Right atrium auricular region (tissue), 2 donors: Measurements from ENCODE around the gene TENM3. TPM values are rescaled to one million over a fixed set of nuclear protein-coding genes. Genes with fewer than 3 reads are reported as not detected.

ENCODE experiments used
- DNase-seq: peaks from one replicate; pipeline ENCODE4 v3.0.0-alpha.2; 2019; ENCODE audit warnings: low spot score
- H3K27ac ChIP-seq, 2 donors: fragments of 200-600 bp; sonication (generic); 1 replicate in 1 of 2; 2 replicates in 1 of 2; pipeline ENCODE4 v1.5.1; 2016 to 2019
- H3K27me3 ChIP-seq, 2 donors: fragments of 200-600 bp; sonication (generic); one replicate each; pipeline versions ENCODE4 v1.5.1 to v1.6.0; 2017 to 2019
- H3K36me3 ChIP-seq: fragments of 200-600 bp; sonication (generic); one replicate; pipeline ENCODE4 v1.5.1; 2016
- H3K4me1 ChIP-seq, 2 donors: fragments of 200-600 bp; sonication (generic); one replicate each; pipeline versions ENCODE4 v1.5.1 to v1.6.0; 2017 to 2019
- H3K4me3 ChIP-seq, 2 donors: fragments of 200-600 bp; sonication (generic); 1 replicate in 1 of 2; 2 replicates in 1 of 2; pipeline ENCODE4 v1.5.1; 2017 to 2019; ENCODE audit warnings: mild to moderate bottlenecking in 1 of 2, moderate library complexity in 1 of 2
- H3K9me3 ChIP-seq, 2 donors: fragments of 200-600 bp; sonication (generic); one replicate each; pipeline ENCODE4 v1.5.1; 2019
- CTCF ChIP-seq, 2 donors: fragments of 200-600 bp; sonication (generic); IDR thresholded peaks; one replicate each; pipeline ENCODE4 v1.5.1; 2019; ENCODE audit warnings: antibody characterized with exemption in 2 of 2
- total RNA-seq, 2 donors: library from RNA; depleted of rRNA; stranded (reverse); fragments of >200 nt; gene quantifications; one replicate each; pipeline ENCODE4 v1.1.0, GENCODE V29; 2016

TENM3 gene
- total RNA-seq, 2 donors from 2014 or later, result 10.7 to 15.9 TPM

GRCh38 chr4:182548156-182548555 lies 305.0 kb downstream of the TENM3 start:
- no peaks in the 10 kb centered on the region for H3K9me3 ChIP-seq
- H3K27me3 ChIP-seq, result no peaks in the 10 kb centered on the region
- no peak for TF ChIP-seq CTCF (IDR thresholded peaks at IDR 0.05)

GRCh38 chr4:182549356-182549755 lies 306.2 kb downstream of the TENM3 start:
- H3K4me3 ChIP-seq, result no peak overlapping the region
- DNase-seq, result no peak
- no peaks in the 10 kb centered on the region for H3K36me3 ChIP-seq
- TF ChIP-seq CTCF (IDR thresholded peaks at IDR 0.05), result no peak
- no peak overlapping the region for H3K27ac ChIP-seq
- no peaks in the 10 kb centered on the region for H3K27me3 ChIP-seq
- no peaks in the 10 kb centered on the region for H3K4me1 ChIP-seq
- no peaks in the 10 kb centered on the region for H3K9me3 ChIP-seq

More at GRCh38 chr4:182548156-182548555, 305.0 kb downstream of the TENM3 start:
- Histone ChIP-seq H3K27ac (no peak overlapping the region), H3K36me3 (no peaks in the 10 kb centered on the region), H3K4me1 (no peaks in the 10 kb centered on the region), H3K4me3 (no peak overlapping the region)
- DNase-seq, result no peak

GRCh38 chr4:182552948-182553347 lies 309.7 kb downstream of the TENM3 start:
- Histone ChIP-seq H3K4me1 (no peaks in the 10 kb centered on the region), H3K36me3 (no peaks in the 10 kb centered on the region)
- TF ChIP-seq CTCF (IDR thresholded peaks at IDR 0.05), result no peak

GRCh38 chr4:182553653-182554052 lies 310.5 kb downstream of the TENM3 start:
- Histone ChIP-seq H3K27ac (no peak overlapping the region), H3K27me3 (no peaks in the 10 kb centered on the region), H3K9me3 (no peaks in the 10 kb centered on the region), H3K4me3 (no peak overlapping the region), H3K36me3 (no peaks in the 10 kb centered on the region), H3K4me1 (no peaks in the 10 kb centered on the region)
- no peak for TF ChIP-seq CTCF (IDR thresholded peaks at IDR 0.05)
- no peak for DNase-seq

More at GRCh38 chr4:182552948-182553347, 309.7 kb downstream of the TENM3 start:
- Histone ChIP-seq H3K27me3 (no peaks in the 10 kb centered on the region), H3K9me3 (no peaks in the 10 kb centered on the region), H3K4me3 (no peak overlapping the region), H3K27ac (no peak overlapping the region)
- no peak for DNase-seq

GRCh38 chr4:182554736-182555135 lies 311.5 kb downstream of the TENM3 start:
- no peak overlapping the region for H3K27ac ChIP-seq
- H3K36me3 ChIP-seq, result no peaks in the 10 kb centered on the region
- TF ChIP-seq CTCF (IDR thresholded peaks at IDR 0.05), result no peak
- H3K4me1 ChIP-seq, result no peaks in the 10 kb centered on the region
- peak overlapping the region in 1 of 2 donors; percentile 5 for H3K4me3 ChIP-seq
- no peaks in the 10 kb centered on the region for H3K27me3 ChIP-seq
- no peak for DNase-seq
- no peaks in the 10 kb centered on the region for H3K9me3 ChIP-seq

GRCh38 chr4:182555997-182556418 lies 312.8 kb downstream of the TENM3 start:
- H3K4me3 ChIP-seq, result no peak overlapping the region
- no peaks in the 10 kb centered on the region for H3K27me3 ChIP-seq
- DNase-seq, result no peak
- H3K36me3 ChIP-seq, result no peaks in the 10 kb centered on the region
- no peaks in the 10 kb centered on the region for H3K9me3 ChIP-seq
- no peaks in the 10 kb centered on the region for H3K4me1 ChIP-seq
- no peak overlapping the region for H3K27ac ChIP-seq
- TF ChIP-seq CTCF (IDR thresholded peaks at IDR 0.05), result no peak
